ENCODE measurements around the gene WDFY4.

The WDFY4 gene

GRCh38 chr10:48707472-48707871 is 22.8 kb downstream of the WDFY4 start:
- no peak for DNase-seq (ENCODE audit: low spot score)

GRCh38 chr10:48708144-48708543 is 23.5 kb downstream of the WDFY4 start:
- DNase-seq (ENCODE audit: low spot score), result no peak

GRCh38 chr10:48710647-48711275 is 26.1 kb downstream of the WDFY4 start:
- DNase-seq (ENCODE audit: low spot score), result no peak

GRCh38 chr10:48711830-48712229 is 27.2 kb downstream of the WDFY4 start:
- DNase-seq (ENCODE audit: low spot score), result no peak

DNA sequence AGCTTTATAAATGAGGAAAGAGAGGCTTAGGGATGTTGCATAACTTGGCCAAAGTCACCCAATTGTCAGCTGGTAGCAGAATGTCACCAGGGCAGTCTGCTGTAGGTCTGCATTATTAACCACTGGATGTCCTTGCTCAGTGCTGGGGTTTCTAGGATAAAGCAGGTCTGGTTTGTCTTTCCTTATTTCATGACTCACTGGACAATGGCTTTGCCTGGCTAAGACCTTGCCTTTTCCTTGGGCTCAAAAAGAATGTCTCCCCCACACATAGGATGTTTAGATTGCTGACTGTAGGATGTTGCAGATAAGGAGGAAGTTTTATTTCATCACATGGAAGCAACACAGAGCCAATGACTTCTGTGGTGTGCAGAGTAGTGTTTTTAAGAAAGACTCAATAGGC is 29.4 kb downstream of the WDFY4 start:
- no peak for DNase-seq (ENCODE audit: low spot score)

GRCh38 chr10:48716416-48716815 is 31.7 kb downstream of the WDFY4 start:
- no peak for DNase-seq (ENCODE audit: low spot score)

DNA sequence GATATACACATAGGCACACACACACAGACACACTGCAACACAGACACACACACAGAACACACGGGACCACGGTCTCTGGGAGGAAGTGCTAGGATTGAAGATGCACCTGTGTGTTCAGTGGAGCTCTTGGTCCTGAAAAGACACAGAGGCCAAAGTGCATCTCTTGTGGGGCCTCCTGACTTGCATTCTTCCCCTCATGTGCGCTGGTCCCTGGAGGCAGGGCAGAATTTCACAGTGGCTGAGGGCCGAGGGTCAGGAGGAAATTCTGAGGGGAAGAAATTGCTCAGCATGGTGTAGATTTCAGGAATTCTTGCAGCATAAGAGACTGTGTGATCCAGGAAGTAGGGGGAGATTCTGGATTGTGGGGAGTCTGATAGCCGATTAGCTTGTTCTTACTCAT is 35.9 kb downstream of the WDFY4 start:
- DNase-seq (ENCODE audit: low spot score), result no peak

- DNase-seq (ENCODE audit: low spot score), result no peak
Measured at GRCh38 chr10:48722153-48723145, 37.8 kb downstream of the WDFY4 start.

- peak; percentile 22 for DNase-seq (ENCODE audit: low spot score)
Measured at GRCh38 chr10:48724127-48724526, 39.5 kb downstream of the WDFY4 start.

- DNase-seq (ENCODE audit: low spot score), result no peak
Measured at GRCh38 chr10:48725708-48726107, 41.0 kb downstream of the WDFY4 start.

GRCh38 chr10:48727866-48728265 is 43.2 kb downstream of the WDFY4 start:
- DNase-seq (ENCODE audit: low spot score), result no peak

GRCh38 chr10:48729222-48729621 is 44.5 kb downstream of the WDFY4 start:
- no peak for DNase-seq (ENCODE audit: low spot score)

GRCh38 chr10:48729941-48730457 is 45.3 kb downstream of the WDFY4 start:
- DNase-seq (ENCODE audit: low spot score), result no peak

DNA sequence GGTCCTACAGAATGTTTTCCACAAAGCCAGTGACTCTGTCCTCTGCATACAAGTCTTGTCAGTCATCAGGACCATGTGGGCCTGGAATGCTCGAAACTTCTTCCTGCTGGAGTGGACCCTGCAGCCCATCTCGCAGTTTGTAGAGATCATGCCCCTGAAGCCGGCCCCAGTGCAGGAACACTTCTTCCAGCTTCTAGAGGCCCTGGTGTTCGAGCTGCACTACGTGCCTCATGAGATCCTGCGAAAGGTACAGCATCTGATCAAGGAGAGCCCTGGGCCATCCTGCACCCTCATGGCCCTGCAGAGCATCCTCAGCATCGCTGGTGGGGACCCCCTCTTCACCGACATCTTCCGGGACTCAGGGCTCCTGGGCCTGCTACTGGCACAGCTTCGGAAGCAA is 46.5 kb downstream of the WDFY4 start:
- no peak for DNase-seq (ENCODE audit: low spot score)

DNA sequence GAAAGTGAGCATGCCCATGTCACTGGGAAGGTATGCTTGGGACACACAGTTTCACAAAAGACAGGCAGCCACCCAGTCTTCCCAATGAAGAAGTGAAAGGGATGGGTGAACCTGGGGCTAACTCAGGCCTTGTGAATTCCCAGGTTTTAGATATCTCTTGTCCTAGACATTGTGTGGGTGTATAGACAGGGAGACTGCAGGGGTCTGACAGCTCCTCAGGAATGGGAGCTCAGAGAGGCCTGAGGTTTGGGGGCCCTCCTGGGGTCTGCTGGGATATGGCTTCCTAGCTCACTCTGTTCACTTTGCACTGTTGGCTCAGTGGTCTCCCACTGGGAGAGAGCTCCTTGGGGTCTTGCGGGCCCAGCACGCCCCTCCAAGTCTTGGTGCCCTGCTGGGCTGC is 47.0 kb downstream of the WDFY4 start:
- DNase-seq (ENCODE audit: low spot score), result no peak

- DNase-seq (ENCODE audit: low spot score), result no peak
Measured at GRCh38 chr10:48733329-48733728, 48.7 kb downstream of the WDFY4 start.

GRCh38 chr10:48735836-48736390 is 51.2 kb downstream of the WDFY4 start:
- DNase-seq (ENCODE audit: low spot score), result no peak

DNA sequence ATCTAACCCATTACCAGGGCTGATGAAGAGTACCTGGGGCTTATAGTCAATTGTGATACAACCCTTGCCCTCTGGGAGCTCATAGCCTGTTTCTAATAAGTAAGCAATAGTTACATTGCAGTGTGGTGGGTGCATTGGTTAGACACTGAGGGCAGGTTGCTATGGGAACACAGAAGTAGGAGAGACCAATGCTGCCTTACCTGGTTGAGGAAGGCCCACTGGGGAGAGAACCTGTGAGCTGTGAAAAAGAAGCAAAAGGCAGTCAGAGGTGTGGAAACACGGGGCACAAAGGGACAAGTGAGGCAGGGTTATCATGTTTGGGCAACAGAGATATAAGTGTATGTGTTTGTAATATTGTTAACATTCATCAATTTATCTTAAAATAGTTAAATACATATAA is 51.9 kb downstream of the WDFY4 start:
- no peak for DNase-seq (ENCODE audit: low spot score)

- DNase-seq (ENCODE audit: low spot score), result no peak
Measured at GRCh38 chr10:48737886-48738285, 53.2 kb downstream of the WDFY4 start.

- peak; percentile 95 for DNase-seq (ENCODE audit: low spot score)
Measured at GRCh38 chr10:48739170-48739569, 54.5 kb downstream of the WDFY4 start.

DNA sequence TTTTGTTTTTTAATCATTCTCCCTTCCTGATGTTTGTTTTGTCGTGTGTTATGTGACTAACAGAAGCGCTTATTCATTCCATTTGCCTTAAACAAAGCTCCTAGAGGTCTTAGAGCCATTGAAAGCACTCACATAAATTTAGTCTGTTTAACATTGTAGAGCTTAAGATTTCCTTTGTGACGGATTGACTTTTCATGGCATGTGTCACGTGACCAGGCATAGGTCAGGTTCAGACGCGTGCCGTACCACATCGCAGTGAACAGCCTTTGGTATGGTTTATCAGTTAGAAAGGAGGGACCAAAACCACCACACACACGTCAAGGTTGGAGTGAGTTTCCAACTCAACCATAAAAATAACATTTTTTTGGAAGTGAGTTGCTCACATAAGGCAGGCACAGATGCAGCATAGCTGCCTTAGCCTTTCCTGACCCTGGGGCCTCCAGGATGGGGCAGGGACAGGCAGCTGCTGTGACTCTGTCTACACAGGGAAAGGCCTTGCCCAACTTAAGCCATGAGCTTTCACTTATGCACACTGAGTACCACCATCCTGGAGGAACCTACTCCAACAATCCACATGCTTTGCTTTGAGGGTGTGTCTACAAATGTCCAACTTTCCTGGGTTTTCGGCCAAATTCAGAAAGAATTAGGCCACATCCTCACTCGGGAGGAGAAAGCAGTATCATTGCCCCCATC is 55.5 kb downstream of the WDFY4 start:
- DNase-seq (ENCODE audit: low spot score), result peak; percentile 73

- no peak for DNase-seq (ENCODE audit: low spot score)
Measured at GRCh38 chr10:48740988-48741387, 56.3 kb downstream of the WDFY4 start.
